ENCODE data around the gene NGB. TPM values are rescaled to one million over a fixed set of nuclear protein-coding genes. Genes with fewer than 3 reads are reported as not detected.

NGB gene
- total RNA-seq, 2 experiments from 2014 or later: not detected

GRCh38 chr14:77248666-77249065, 22.3 kb downstream of the NGB start:
- CTCF ChIA-PET: no interaction called here
- H3K27ac ChIP-seq (ENCODE audit: low read depth in 1 of 2, low read length in 2 of 2): no peak overlapping the region
- no peak overlapping the region for H3K4me3 ChIP-seq (ENCODE audit: low read length)

GRCh38 chr14:77246784-77247183, 24.2 kb downstream of the NGB start:
- H3K4me3 ChIP-seq (ENCODE audit: low read length): no peak overlapping the region
- H3K27ac Mint-ChIP-seq: no peak overlapping the region
- H3K4me1 Mint-ChIP-seq (ENCODE audit: low read depth): no peaks in the 10 kb centered on the region
- H3K9me3 ChIP-seq (ENCODE audit: control insufficient read depth in 1 of 2, insufficient read depth in 1 of 2, low read length in 2 of 2): no peaks in the 10 kb centered on the region
- ChIA-PET POLR2A (no interaction called here), CTCF (no interaction called here)
- no peaks in the 10 kb centered on the region for H3K36me3 Mint-ChIP-seq (ENCODE audit: low read depth)
- no peak overlapping the region for H3K27ac ChIP-seq (ENCODE audit: low read depth in 1 of 2, low read length in 2 of 2)
- no peaks in the 10 kb centered on the region for H3K9me3 Mint-ChIP-seq
- no peaks in the 10 kb centered on the region for H3K4me1 ChIP-seq (ENCODE audit: insufficient read depth, low read length)
- no peak for ATAC-seq (ENCODE audit: poor library complexity)
- intact Hi-C loops (cut with DNase I, micrococcal nuclease): no loop called here
- peaks cover 0 to 2% of the 10 kb centered on the region in 2 experiments for H3K27me3 ChIP-seq (ENCODE audit: control insufficient read depth in 1 of 2, insufficient read depth in 2 of 2, low read length in 2 of 2)
- DNase-seq: no peak
- no peaks in the 10 kb centered on the region for H3K27me3 Mint-ChIP-seq
- TF ChIP-seq CTCF (IDR thresholded peaks at IDR 0.05): no peak
- no peak overlapping the region for H3K4me3 Mint-ChIP-seq
- no peaks in the 10 kb centered on the region for H3K36me3 ChIP-seq (ENCODE audit: insufficient read depth, low read length)

More at GRCh38 chr14:77248666-77249065, 22.3 kb downstream of the NGB start:
- Mint-ChIP-seq H3K27ac (no peak overlapping the region), H3K27me3 (no peaks in the 10 kb centered on the region), H3K9me3 (no peaks in the 10 kb centered on the region), H3K4me1 (ENCODE audit: low read depth) (no peaks in the 10 kb centered on the region), H3K4me3 (no peak overlapping the region), H3K36me3 (ENCODE audit: low read depth) (no peaks in the 10 kb centered on the region)
- no peak for DNase-seq
- Histone ChIP-seq H3K4me1 (ENCODE audit: insufficient read depth, low read length) (no peaks in the 10 kb centered on the region), H3K36me3 (ENCODE audit: insufficient read depth, low read length) (no peaks in the 10 kb centered on the region), H3K9me3 (ENCODE audit: control insufficient read depth in 1 of 2, insufficient read depth in 1 of 2, low read length in 2 of 2) (no peaks in the 10 kb centered on the region), H3K27me3 (ENCODE audit: control insufficient read depth in 1 of 2, insufficient read depth in 2 of 2, low read length in 2 of 2) (no peaks in the 10 kb centered on the region)
- intact Hi-C loops (cut with DNase I, micrococcal nuclease): no loop called here
- POLR2A ChIA-PET: no interaction called here
- TF ChIP-seq CTCF (IDR thresholded peaks at IDR 0.05): no peak
- ATAC-seq (ENCODE audit: poor library complexity): no peak

- CTCF ChIA-PET: no interaction called here
- ATAC-seq (ENCODE audit: poor library complexity): no peak
- TF ChIP-seq CTCF (IDR thresholded peaks at IDR 0.05): no peak
Observed at GRCh38 chr14:77245820-77246219, 25.2 kb downstream of the NGB start.

More at GRCh38 chr14:77245820-77246219, 25.2 kb downstream of the NGB start:
- Histone ChIP-seq H3K27ac (ENCODE audit: low read depth in 1 of 2, low read length in 2 of 2) (no peak overlapping the region), H3K27me3 (ENCODE audit: control insufficient read depth in 1 of 2, insufficient read depth in 2 of 2, low read length in 2 of 2) (peaks cover 0 to 2% of the 10 kb centered on the region in 2 experiments), H3K36me3 (ENCODE audit: insufficient read depth, low read length) (no peaks in the 10 kb centered on the region), H3K4me1 (ENCODE audit: insufficient read depth, low read length) (no peaks in the 10 kb centered on the region), H3K9me3 (ENCODE audit: control insufficient read depth in 1 of 2, insufficient read depth in 1 of 2, low read length in 2 of 2) (no peaks in the 10 kb centered on the region), H3K4me3 (ENCODE audit: low read length) (no peak overlapping the region)
- no peaks in the 10 kb centered on the region for H3K36me3 Mint-ChIP-seq (ENCODE audit: low read depth)
- no peak overlapping the region for H3K4me3 Mint-ChIP-seq
- no peaks in the 10 kb centered on the region for H3K4me1 Mint-ChIP-seq (ENCODE audit: low read depth)
- no peak for DNase-seq
- H3K27me3 Mint-ChIP-seq: no peaks in the 10 kb centered on the region
- intact Hi-C loops (cut with DNase I, micrococcal nuclease): no loop called here
- no peak overlapping the region for H3K27ac Mint-ChIP-seq
- POLR2A ChIA-PET: no interaction called here
- no peaks in the 10 kb centered on the region for H3K9me3 Mint-ChIP-seq
